ENCODE data around the gene WNT6. TPM values are rescaled to one million over a fixed set of nuclear protein-coding genes. Genes with fewer than 3 reads are reported as not detected.
A peak's percentile ranks its signal among the peaks of the same experiment; 100 is the strongest.

Gene WNT6
- total RNA-seq, 4 donors from 2014 or later: 0.19 to 2.7 (median 0.62) TPM

DNA sequence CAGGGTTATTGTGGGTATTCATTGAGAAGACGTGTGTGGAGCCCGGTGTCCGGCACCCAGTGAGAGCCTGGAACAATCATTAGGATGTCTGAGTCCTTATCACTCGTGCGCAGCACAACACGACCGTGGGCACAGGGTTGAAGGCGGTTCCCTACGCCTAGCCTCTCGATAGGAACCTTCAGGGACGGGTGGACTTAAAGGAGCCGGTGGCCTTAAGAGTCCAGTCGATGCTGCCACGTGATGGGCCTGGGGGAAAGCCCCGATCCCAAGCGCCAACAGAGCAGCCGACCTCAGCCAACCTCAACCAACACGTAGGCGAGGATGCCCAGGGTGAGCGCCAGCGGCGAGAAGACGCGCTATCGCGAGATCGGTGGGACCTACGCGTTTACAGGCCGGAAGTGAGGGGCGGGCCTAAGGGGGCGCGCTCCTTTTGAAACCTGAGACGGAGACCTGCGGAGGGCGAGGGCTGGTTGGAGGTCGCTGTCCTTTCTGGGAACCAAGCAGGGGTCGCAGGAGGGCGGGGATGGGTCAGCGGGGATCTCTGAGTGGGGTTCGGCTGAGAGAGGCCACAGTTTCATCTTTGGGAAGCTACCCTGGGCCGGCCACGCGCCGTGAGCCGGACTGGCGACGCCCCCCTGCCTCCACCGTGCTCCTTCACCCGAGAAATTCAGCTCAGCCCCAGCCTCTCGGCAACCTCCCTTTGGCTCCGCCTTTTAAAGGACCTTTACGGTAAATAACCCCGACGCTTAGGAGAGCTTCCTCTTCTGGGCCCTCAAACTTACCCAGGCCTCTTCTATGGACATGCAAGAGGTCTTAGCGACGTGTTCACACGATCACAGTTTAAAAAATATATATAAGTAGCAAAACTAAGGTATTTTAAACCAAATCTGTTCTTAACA is 49.4 kb downstream of the WNT6 start:
- TF ChIP-seq, protein P1, sequence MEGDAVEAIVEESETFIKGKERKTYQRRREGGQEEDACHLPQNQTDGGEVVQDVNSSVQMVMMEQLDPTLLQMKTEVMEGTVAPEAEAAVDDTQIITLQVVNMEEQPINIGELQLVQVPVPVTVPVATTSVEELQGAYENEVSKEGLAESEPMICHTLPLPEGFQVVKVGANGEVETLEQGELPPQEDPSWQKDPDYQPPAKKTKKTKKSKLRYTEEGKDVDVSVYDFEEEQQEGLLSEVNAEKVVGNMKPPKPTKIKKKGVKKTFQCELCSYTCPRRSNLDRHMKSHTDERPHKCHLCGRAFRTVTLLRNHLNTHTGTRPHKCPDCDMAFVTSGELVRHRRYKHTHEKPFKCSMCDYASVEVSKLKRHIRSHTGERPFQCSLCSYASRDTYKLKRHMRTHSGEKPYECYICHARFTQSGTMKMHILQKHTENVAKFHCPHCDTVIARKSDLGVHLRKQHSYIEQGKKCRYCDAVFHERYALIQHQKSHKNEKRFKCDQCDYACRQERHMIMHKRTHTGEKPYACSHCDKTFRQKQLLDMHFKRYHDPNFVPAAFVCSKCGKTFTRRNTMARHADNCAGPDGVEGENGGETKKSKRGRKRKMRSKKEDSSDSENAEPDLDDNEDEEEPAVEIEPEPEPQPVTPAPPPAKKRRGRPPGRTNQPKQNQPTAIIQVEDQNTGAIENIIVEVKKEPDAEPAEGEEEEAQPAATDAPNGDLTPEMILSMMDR (IDR thresholded peaks at IDR 0.05): no peak
- DNase-seq (ENCODE audit: low spot score): peak; percentile 89
- ATAC-seq (ENCODE audit: low FRiP score): peak; percentile 95

DNA sequence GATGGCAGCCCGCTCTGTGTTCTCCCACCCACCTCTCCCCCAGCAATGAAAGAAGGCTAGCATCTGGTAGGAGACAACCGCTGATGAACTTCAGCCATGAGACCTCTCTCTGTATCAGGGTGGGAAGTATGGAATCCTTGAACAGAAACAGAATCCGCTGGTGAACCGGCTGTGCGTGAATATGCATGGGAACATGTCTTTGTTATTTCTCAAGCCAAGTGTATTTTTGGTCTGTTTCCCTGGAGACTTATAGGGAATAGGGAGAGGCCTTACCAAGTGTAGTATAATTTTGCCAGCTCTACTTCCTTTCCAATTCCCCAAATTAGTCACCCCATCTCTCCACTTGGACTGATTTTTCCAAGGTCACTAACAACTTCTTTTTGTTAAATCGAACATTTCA is 51.1 kb downstream of the WNT6 start:
- TF ChIP-seq, protein P1 (IDR thresholded peaks at IDR 0.05): no peak
- no peak for DNase-seq (ENCODE audit: low spot score)
- ATAC-seq (ENCODE audit: low FRiP score): no peak

DNA sequence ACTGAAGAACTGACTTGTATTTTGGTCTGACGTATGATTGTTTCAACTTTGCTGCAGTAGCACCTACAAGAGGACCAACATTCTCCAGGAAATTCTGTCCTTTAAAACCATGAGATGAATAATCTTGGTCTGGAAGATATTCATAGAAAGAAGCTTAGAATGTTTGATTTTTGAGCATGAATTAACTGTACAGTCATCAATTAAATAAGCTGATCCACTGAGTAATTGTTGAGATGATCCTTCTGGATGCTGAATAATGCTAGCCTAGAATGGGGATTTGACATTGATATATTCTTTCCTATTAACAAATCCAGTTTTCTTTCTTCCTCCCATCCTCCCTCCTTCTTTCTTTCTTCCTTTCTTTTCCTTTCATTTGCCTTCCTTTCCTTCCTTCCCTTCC is 60.9 kb downstream of the WNT6 start:
- ATAC-seq (ENCODE audit: low FRiP score): no peak
- TF ChIP-seq, protein P1 (IDR thresholded peaks at IDR 0.05): no peak
- no peak for DNase-seq (ENCODE audit: low spot score)

Small RNA genes within 50 kb of the gene (small RNA-seq; reads per million reads assigned to genes)
- gene RNU6-642P: not detected

Other genes starting within 250 kb of the WNT6 start
- 10 to 100 TPM; 10.0 to 26.0 (median 18.1) TPM for gene ZNF142, start 200.2 kb upstream of the WNT6 start, total RNA-seq
- gene BCS1L, start 200.1 kb upstream of the WNT6 start, total RNA-seq: 10 to 100 TPM; 19.3 to 40.0 (median 20.3) TPM
- gene RNF25, start 187.8 kb upstream of the WNT6 start, total RNA-seq: 10 to 100 TPM; 11.4 to 21.4 (median 18.1) TPM
- 10 to 100 TPM; 15.6 to 45.7 (median 23.1) TPM for gene STK36, start 187.7 kb upstream of the WNT6 start, total RNA-seq
- gene TTLL4, start 149.0 kb upstream of the WNT6 start, total RNA-seq: 10 to 100 TPM in 3 of 4 donors, 1 to 10 TPM in 1; 9.5 to 24.3 (median 15.0) TPM
- gene CYP27A1, start 77.7 kb upstream of the WNT6 start, total RNA-seq: 10 to 100 TPM; 22.6 to 89.0 (median 35.9) TPM
- not detected for gene PRKAG3, start 28.0 kb upstream of the WNT6 start, total RNA-seq
- gene WNT10A, start 21.0 kb downstream of the WNT6 start, total RNA-seq: 1 to 10 TPM in 1 of 4 donors, under 1 TPM in 1, not detected in 2; 0.36 to 2.3 TPM
- gene CDK5R2, start 99.9 kb downstream of the WNT6 start, total RNA-seq: not detected
- not detected for gene FEV, start 125.4 kb downstream of the WNT6 start, total RNA-seq
- not detected for gene CRYBA2, start 133.6 kb downstream of the WNT6 start, total RNA-seq
- gene CFAP65, start 181.7 kb downstream of the WNT6 start, total RNA-seq: under 1 TPM in 1 of 4 donors, not detected in 3; 0.19 TPM
- under 1 TPM in 1 of 4 donors, not detected in 3; 0.48 TPM for gene IHH, start 201.1 kb downstream of the WNT6 start, total RNA-seq